GM19468 (cell line): ENCODE measurements around the gene PDK2.

Source experiments
- ATAC-seq: cut with Tn5 transposase; IDR thresholded peaks from one replicate; pipeline ENCODE4 v1.9.1; 2021; ENCODE audit warnings: mild to moderate bottlenecking, moderate library complexity, moderate number of reproducible peaks; ENCODE audit not compliant: unreplicated experiment; ENCODE audit errors: extremely low read depth

Gene PDK2

DNA sequence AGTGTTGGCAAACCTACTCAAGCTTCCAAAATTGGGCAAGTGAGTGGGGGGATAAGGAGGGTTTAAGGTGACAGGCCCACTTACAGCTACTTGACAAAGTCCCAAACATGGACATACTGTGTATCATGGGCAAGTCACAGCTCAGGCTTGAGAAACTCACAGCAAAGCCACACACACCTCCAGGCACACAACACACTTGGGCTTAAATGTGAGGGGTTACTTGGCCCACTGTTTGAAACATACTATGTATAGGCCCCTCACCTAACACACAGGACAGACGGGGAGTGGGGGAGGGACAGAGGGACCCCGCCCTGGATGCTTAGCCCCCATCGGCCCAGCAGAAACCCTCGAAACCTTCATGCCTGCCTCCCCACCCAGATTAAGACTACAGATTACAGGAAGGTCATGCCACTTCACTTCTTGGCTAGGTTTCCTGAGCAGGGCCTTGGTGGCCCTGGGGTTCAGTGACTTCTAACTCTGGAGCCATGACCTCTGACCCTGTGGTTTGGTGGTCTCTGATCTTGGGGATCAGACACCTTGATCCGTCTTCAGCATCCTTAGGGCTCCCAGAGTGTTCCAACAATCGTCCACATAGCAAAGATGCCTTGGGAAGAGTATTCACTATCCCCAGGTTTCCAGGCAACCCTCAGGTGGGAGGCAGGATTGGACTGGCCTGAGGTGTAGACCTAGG lies 37.1 kb downstream of the PDK2 start:
- ATAC-seq: no peak

GRCh38 chr17:50133028-50133768 lies 38.0 kb downstream of the PDK2 start:
- no peak for ATAC-seq

- ATAC-seq: no peak
Observed at GRCh38 chr17:50133769-50134099, 38.6 kb downstream of the PDK2 start.

DNA sequence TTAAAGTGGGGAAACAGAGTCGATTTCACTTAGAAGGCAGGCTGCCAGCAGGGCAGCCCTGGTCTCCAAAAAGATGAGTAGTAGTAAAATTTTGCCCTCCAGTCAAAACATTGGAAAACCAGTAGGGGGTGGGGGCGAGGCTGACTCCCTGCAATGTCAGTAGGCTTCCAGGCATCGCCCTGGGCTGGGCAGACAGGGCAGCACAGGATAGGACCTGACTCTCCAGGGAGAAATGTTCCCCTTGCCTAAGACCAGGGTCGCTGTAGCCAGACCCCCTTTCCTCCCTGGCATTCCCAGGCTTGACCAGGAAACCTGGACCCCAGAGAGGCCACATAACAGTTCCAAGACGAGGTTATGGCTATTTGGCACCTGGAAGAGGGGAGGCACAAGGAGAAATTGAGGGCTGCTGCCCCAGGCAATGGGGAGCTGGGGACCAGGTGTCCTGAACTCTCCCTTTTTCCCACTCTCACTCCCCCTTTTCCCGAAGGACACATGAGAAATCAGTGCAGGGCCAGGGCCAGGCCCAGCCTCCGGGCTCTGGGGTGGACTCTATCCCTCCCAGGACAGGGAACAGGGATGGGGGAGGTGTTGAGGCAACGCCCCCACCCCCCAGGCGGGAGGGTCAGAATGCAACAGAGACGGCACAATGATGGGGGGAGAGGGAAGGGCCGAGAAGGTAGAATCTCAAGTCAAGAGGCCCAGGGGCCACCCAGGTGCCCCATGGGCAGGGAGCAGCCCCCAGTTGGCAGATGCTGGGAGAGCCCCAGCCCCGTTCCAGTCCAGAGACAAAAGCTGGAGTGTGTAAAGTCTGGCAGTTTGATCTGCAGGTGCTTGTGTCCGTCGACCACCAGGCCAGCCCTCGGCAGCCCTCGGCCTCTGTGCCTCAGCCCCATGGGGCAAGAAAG lies 39.3 kb downstream of the PDK2 start:
- ATAC-seq: no peak

GRCh38 chr17:50135316-50136095 lies 40.4 kb downstream of the PDK2 start:
- ATAC-seq: no peak

- no peak for ATAC-seq
Observed at GRCh38 chr17:50136096-50136687, 41.0 kb downstream of the PDK2 start.

- no peak for ATAC-seq
Observed at GRCh38 chr17:50137042-50137441, 41.9 kb downstream of the PDK2 start.

- ATAC-seq: no peak
Observed at GRCh38 chr17:50139185-50139783, 44.1 kb downstream of the PDK2 start.

- no peak for ATAC-seq
Observed at GRCh38 chr17:50139950-50140885, 45.1 kb downstream of the PDK2 start.

GRCh38 chr17:50141026-50141744 lies 46.0 kb downstream of the PDK2 start:
- no peak for ATAC-seq

DNA sequence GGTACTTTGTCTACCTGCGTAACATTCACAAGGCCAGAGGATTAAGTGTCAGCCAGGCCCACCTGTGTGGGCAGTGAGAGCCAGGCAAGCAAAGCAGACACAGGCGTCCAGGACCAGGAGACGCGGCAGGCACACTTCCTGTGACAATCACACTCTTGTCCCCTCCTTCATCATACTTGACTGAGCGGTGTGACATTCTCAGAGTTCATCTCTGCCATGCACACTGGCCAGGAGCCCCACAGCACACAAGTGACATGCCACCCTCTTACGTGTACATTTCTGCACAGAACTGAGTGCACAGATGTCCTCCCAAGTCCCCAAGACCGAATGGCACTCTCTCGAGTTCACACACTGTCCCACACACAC lies 46.6 kb downstream of the PDK2 start:
- ATAC-seq: no peak

GRCh38 chr17:50143461-50144176 lies 48.5 kb downstream of the PDK2 start:
- ATAC-seq: no peak

DNA sequence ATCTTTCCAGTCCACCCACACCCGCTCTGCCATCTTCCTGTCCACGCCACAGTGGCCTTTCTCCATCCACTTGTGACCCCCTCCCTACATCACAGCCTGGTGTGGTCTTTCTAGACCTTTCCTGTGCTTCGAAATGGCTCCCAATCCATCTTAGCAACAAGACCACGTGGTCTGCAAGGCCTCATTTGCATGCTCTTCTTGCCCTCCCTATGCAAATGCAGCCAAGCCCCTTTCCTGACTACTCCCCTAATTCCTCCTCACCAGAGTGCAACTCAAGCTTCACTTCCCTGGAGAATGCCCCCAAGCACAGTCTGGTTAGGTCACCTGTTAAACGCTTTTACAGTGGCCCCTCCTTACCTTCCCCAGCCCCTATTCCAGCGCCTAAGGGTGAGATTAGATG lies 49.2 kb downstream of the PDK2 start:
- no peak for ATAC-seq

DNA sequence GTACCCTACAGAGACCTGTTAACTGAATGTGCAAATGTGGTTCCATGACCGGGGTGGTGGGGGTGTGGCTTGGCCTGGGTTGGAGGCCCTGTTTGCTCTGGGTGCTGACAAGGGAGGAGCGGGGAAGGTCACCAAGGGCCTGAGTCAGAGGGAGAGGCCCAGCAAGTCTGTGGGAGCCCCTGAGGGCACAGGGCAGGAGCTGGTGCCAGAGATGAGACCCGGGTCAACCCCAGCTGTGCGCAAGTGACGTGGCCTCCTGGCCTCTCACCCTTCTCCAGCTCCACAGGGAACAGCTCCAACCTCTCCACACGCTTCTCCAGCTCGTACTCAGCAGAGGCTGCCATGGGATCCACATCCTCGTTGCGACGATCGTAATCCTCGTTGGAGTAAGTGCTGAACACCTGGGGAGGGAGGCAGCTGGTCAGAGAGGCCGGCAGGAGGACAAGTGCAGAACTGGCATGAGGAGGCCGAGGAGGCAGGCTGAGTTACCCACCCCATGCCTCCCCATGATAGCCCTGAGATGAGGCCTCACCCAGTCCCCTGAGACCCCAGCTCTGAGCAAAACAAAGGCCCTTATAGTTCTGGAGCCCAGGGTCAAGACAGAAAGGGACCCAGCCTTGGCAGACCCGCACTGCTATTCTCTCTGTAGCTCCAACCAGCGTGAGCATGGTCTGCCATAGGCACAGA lies 49.8 kb downstream of the PDK2 start:
- no peak for ATAC-seq

DNA sequence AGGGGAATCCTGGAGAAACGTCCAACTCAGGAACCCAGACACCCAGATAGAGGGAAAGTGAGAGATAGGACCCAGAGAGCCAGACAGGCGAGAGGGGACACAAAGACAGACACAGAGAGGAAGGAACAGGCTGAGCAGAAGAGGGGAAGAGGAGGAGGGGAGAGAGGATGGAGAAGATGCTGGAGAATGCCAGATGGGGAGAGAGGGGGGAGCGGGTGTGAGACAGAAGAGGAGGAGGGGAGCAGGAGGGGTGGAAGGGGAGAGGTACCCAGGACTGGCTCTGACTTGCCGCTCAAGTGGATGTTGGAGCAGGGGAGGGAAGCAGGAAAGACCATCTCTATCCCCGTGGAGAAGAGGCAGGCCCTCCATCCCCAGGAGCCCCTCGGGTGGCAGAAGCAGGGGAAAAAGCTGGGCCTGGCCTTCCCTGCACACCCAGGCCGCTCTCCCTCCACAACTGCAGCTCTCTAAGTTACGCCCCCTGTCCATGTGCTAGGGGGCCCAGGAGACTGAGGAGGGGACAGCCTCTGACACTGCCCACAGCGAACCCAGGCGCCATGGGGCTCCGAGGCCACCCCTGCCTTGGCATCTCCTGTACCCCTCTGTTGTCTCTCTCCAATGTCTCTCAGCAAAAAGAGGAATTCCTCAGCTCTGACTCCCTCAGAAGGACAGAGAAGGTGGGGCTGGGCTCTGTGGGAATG lies 50.5 kb downstream of the PDK2 start:
- ATAC-seq: no peak
